Endothelial cell of umbilical vein (primary cell): ENCODE measurements around the gene SEC11C.

ENCODE experiments used
- EZH2 ChIP-seq: IDR thresholded peaks from 2 replicates; pipeline ENCODE4 v1.6.1; 2012; ENCODE audit warnings: borderline replicate concordance, low read depth, mild to moderate bottlenecking, moderate library complexity, low read length, inconsistent platforms; ENCODE audit not compliant: severe bottlenecking
- GATA2 ChIP-seq: IDR thresholded peaks from 2 replicates; pipeline ENCODE4 v1.7.0; 2011; ENCODE audit warnings: low read depth, mild to moderate bottlenecking, moderate library complexity, mixed read lengths, low read length; ENCODE audit not compliant: insufficient read length, insufficient read depth
- POLR2A ChIP-seq: IDR thresholded peaks from 2 replicates; pipeline ENCODE4 v1.6.1; 2012; ENCODE audit warnings: low read depth, mild to moderate bottlenecking, control low read depth, low read length
- POLR2AphosphoS5 ChIP-seq: IDR thresholded peaks from 2 replicates; pipeline ENCODE4 v1.6.1; 2012; ENCODE audit warnings: low read depth, mild to moderate bottlenecking, control low read depth, low read length, moderate library complexity; ENCODE audit not compliant: insufficient read depth
- TF ChIP-seq, protein P1 (sequence below), 2 donors: IDR thresholded peaks; 1 replicate in 1 of 2; 2 replicates in 1 of 2; pipeline ENCODE4 v1.5.1; 2011; ENCODE audit warnings: low read length in 2 of 2, mild to moderate bottlenecking in 2 of 2, moderate library complexity in 2 of 2, control low read depth in 1 of 2, inconsistent platforms in 1 of 2, low read depth in 1 of 2; ENCODE audit not compliant: insufficient read depth in 1 of 2; ENCODE audit errors: extremely low read depth in 1 of 2
- TF ChIP-seq, protein P2 (sequence below): IDR thresholded peaks from 2 replicates; pipeline ENCODE4 v1.6.1; 2011; ENCODE audit not compliant: insufficient read depth, insufficient read length

DNA sequence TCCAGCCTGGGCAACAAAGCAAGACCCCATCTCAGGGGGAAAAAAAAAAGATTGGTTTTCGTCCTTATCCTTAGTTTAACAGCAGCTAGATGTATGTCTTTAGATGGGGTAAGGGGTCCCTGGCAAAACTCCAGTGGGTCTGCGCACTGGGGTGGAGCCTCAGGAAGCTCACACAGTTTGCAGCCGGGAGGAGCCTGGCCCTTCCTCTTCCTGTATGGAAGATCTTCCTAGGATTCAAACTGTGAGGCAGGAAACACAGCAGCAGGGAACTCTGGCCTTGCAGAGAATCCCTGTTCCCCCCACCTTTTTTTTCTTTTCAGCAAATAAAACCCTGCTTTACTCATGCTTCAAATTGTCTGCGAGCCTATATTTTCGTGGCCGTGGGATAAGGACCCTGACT, 67.8 kb downstream of the SEC11C start:
- TF ChIP-seq POLR2AphosphoS5 (no peak), EZH2 (no peak), POLR2A (no peak), GATA2 (no peak)
- TF ChIP-seq, protein P1, sequence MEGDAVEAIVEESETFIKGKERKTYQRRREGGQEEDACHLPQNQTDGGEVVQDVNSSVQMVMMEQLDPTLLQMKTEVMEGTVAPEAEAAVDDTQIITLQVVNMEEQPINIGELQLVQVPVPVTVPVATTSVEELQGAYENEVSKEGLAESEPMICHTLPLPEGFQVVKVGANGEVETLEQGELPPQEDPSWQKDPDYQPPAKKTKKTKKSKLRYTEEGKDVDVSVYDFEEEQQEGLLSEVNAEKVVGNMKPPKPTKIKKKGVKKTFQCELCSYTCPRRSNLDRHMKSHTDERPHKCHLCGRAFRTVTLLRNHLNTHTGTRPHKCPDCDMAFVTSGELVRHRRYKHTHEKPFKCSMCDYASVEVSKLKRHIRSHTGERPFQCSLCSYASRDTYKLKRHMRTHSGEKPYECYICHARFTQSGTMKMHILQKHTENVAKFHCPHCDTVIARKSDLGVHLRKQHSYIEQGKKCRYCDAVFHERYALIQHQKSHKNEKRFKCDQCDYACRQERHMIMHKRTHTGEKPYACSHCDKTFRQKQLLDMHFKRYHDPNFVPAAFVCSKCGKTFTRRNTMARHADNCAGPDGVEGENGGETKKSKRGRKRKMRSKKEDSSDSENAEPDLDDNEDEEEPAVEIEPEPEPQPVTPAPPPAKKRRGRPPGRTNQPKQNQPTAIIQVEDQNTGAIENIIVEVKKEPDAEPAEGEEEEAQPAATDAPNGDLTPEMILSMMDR (IDR thresholded peaks at IDR 0.05; ENCODE audit: extremely low read depth in 1 of 2, insufficient read depth in 1 of 2, low read depth in 1 of 2, low read length in 2 of 2): no peak
- TF ChIP-seq, protein P2, sequence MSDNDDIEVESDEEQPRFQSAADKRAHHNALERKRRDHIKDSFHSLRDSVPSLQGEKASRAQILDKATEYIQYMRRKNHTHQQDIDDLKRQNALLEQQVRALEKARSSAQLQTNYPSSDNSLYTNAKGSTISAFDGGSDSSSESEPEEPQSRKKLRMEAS: no peak
